ENCODE measurements around the gene UNC5C.

UNC5C gene

GRCh38 chr4:95317085-95317793 lies 231.5 kb downstream of the UNC5C start:
- FAIRE-seq: no peak

- FAIRE-seq: peak; percentile 45
These were observed 234.2 kb downstream of the UNC5C start for GRCh38 chr4:95314573-95314972.

GRCh38 chr4:95304898-95305297 lies 243.9 kb downstream of the UNC5C start:
- no peak for FAIRE-seq

- FAIRE-seq: no peak
These were observed 248.5 kb downstream of the UNC5C start for GRCh38 chr4:95300304-95300703.

- no peak for FAIRE-seq
These were observed 252.7 kb downstream of the UNC5C start for GRCh38 chr4:95296052-95296451.

GRCh38 chr4:95295157-95295556 lies 253.6 kb downstream of the UNC5C start:
- FAIRE-seq: no peak

- no peak for FAIRE-seq
These were observed 254.5 kb downstream of the UNC5C start for GRCh38 chr4:95294321-95294720.

GRCh38 chr4:95293014-95293413 lies 255.8 kb downstream of the UNC5C start:
- no peak for FAIRE-seq

- FAIRE-seq: no peak
These were observed 258.1 kb downstream of the UNC5C start for GRCh38 chr4:95290702-95291101.

- no peak for FAIRE-seq
These were observed 259.6 kb downstream of the UNC5C start for GRCh38 chr4:95289028-95289634.

GRCh38 chr4:95288552-95288951 lies 260.2 kb downstream of the UNC5C start:
- FAIRE-seq: no peak

- no peak for FAIRE-seq
These were observed 263.0 kb downstream of the UNC5C start for GRCh38 chr4:95285797-95286196.

- no peak for FAIRE-seq
These were observed 264.1 kb downstream of the UNC5C start for GRCh38 chr4:95284655-95285054.

- no peak for FAIRE-seq
These were observed 265.5 kb downstream of the UNC5C start for GRCh38 chr4:95283320-95283719.

- FAIRE-seq: no peak
These were observed 276.0 kb downstream of the UNC5C start for GRCh38 chr4:95272797-95273196.

GRCh38 chr4:95272036-95272435 lies 276.7 kb downstream of the UNC5C start:
- FAIRE-seq: no peak

GRCh38 chr4:95268819-95269565 lies 279.8 kb downstream of the UNC5C start:
- FAIRE-seq: no peak

GRCh38 chr4:95267081-95267480 lies 281.7 kb downstream of the UNC5C start:
- FAIRE-seq: no peak

- no peak for FAIRE-seq
These were observed 282.7 kb downstream of the UNC5C start for GRCh38 chr4:95265814-95266740.

GRCh38 chr4:95264843-95265242 lies 283.9 kb downstream of the UNC5C start:
- no peak for FAIRE-seq

GRCh38 chr4:95263960-95264359 lies 284.8 kb downstream of the UNC5C start:
- no peak for FAIRE-seq

- no peak for FAIRE-seq
These were observed 285.4 kb downstream of the UNC5C start for GRCh38 chr4:95263391-95263790.
